Activated gamma-delta T cell treated with anti-CD3 and anti-CD28 coated beads, Interleukin-2, amount 50 U/mL, for 16 hours (primary cell): Measurements from ENCODE around the gene GABRB3.

Source experiments
- DNase-seq: peaks from one replicate; pipeline ENCODE4 v3.0.0-alpha.2; 2020; ENCODE audit warnings: low read depth

The GABRB3 gene

DNA sequence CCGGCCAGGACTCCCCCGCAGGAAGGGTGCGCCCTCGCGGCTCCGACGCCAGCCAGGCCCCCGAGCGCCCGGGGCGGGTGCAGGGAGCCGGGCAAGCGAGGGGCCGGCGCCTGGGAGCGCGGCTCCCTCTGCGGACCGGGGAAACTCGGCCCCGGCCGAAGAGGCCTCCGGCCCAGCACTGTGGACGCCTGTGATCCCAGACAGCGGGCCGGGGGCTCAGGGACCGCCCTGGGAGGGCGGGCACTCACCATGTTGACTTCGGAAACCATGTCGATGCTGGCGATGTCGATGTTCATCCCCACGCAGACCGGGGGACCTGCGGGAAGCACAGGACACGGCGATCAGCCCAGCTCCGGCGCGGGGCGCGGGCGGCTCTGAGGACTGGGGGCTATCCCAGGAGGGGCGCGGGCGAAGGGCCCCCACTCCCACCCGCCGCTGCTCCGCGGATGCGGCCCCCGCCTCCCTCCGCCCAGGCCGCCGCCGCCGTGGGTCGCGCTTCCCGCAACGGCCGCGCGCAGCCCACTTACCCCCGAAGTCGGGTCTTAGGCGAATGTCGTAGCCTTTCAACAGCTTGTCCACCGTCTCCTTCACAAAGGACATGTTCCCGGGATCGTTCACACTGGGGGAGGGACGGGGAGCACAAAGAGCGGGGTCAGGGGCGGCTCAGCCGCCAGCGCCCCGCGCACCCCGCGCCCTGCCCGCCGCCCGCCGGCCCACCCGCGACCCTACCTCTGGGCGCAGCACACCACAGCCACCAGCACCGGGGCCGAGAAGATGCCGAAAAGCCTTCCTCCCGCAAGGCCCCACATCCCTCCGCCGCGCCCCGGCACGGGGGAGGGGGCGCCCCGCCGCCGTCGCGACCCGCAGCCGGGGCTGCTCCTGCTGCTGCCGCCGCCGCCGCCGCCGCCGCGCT is at the start of gene GABRB3:
Gene GABRB3, minus strand, starts transcription at position 913 of the 913 bp plus-strand sequence.
- DNase-seq = no peak

GRCh38 chr15:26807517-26808427 is 34.9 kb upstream of the GABRB3 start:
- no peak for DNase-seq

- DNase-seq = no peak
Observed at GRCh38 chr15:26806574-26806973, 33.7 kb upstream of the GABRB3 start.

- DNase-seq = no peak
Observed at GRCh38 chr15:26806151-26806550, 33.3 kb upstream of the GABRB3 start.

GRCh38 chr15:26805470-26805869 is 32.6 kb upstream of the GABRB3 start:
- DNase-seq = no peak

DNA sequence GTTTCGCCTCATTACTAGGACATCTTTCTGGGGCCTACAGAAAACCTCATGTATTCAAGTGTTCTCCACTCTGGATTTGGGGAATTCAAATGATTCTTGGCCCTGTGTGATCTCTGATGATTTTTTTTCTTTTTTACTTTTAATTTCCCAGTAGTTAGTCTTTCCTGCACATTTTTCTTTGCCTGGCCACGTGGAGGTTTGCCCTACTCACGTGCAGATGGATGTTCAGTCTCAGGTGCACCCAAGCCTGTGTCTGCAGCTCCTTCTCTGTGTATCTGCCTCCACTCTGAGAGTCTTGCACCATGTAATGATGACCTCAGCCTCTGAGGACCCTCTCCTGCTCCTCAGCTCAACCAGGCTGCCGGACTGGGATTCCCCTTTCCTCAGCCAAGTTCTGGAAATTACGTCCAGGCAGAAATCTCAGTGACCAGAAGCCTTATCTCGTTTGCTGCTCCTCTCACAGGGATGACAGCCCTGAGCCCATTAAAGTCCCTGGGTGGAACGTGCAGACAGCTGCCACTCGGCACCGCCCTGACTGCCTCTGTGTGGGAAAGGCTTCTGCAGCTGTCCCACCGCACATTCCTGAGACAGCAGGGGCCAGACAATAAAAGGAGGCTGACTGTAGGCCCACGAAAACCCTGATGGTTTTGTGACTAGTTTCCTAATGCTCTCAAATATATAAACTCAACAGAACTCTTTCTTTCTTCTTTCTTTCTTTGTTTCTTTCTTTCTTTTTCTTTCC is 31.4 kb upstream of the GABRB3 start:
- no peak for DNase-seq

DNA sequence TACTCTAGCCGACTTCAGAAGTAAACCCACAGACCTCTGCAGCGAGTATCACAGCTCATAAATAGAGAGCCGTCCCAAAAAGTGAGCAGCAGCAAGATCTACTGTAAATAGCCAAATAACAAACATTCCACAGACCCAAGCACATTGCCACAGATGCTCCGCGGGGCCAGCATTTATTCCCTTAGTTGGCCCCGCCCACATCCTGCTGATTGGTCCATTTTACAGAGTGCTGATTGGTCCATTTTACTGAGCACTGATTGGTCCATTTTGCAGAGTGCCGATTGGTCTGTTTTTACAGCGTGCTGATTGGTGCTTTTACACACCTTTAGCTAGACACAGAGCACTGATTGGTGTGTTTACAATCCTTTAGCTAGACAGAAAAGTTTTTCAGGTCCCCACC is 17.3 kb upstream of the GABRB3 start:
- no peak for DNase-seq

DNA sequence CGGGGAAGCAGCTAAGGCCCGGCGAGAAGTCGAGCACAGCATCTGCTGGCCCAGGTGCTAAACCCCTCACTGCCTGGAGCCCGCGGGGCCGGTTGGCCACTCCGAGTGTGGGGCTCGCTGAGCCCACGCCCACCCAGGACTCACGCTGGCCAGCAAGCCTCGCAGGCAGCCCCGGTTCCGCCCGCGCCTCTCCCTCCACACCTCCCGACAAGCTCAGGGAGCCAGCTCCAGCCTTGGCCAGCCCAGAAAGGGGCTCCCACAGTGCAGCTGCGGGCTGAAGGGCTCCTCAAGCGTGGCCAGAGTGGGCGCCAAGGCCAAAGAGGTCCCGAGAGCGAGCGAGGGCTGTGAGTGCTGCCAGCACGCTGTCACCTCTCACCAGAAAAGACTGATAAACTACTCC is 8.9 kb upstream of the GABRB3 start:
- DNase-seq = no peak

DNA sequence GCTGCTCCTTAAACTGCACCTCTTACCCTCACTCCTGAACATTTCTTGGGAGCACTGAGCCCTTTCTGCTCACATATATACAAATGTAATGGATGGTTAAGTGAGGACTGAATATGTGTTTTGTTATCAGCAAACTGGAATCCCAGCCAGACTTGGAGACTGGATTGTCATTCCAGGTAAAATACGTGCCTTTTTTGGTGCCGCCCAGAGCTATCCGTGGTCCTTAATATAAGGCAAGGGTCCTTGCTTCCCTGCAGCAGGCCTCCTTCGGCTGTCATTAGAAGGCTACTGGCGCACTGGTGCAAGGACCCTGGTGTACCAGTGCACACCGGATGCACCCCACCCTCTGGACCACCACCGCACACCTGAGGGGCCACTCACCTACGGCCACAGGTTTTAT is 1.1 kb upstream of the GABRB3 start:
- no peak for DNase-seq

DNA sequence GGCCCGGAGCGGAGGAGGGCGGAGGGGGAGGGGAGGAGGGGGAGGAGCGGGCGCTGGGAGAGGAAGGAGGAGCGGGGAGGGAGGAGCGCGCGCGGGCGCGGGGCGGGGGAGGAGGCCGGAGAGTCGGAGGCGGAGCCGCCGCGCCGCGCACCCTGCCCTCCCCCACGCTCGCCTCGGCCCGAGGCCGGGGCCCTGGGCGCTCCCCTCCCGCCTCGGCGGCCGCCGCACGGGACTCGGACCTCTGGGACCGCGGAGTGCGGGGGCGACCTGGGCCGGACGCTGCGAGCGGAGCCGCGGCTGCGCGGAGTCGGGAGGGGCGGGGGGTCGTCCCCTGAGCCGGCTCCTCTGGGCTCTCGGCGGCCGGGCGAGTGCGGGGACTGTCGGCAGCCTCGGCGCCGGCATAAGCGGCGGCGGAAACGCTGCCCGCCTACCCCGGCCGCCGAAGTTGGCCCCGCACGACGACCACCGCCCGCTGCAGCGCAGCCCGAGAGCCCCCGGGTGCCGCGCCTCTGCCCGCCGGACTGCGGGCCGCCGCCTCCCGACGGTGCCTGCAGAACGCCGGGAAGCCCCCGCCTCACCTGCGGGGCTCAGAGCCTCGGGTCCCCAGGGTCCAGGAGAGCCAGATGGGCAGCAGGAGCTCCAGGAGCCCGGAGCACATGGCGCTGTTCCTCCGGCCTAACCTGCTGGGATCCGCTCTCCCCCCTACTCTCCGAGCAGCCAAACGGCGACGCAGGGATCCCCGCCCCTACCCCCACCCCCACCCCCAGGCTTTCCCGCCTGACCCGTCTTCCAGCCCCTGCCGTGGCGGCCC is 406 bp upstream of the GABRB3 start:
- DNase-seq = no peak

DNA sequence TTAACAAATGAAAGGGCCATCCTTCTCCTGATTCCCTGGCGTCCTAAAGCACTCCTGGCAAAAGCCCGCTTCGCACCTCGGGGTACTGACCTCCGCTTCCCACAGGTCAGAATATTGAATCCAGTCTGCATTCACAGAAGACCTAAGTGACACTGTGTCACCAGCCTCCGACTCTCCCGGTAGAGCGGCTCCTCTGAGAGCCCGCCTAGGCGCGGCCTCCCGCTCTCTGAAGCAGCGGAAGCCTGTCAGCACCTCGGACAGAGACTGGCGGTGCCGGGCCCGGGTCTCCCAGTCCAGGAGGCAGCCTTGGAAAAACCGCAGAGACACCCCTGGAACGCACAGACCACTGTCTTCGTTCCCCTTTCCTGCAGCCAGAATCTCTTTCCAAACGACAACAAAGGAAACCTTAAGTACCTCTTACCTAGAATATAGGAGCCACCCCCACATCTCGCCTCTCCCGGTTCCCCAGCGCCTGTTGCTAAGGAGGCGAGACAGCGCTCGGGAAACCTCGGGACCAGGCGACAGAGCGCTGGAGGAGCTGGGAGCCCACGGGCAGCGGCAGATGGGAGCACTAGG is 1.2 kb downstream of the GABRB3 start:
- DNase-seq = no peak

GRCh38 chr15:26771168-26771567 is 1.7 kb downstream of the GABRB3 start:
- no peak for DNase-seq

GRCh38 chr15:26767169-26767670 is 5.6 kb downstream of the GABRB3 start:
- no peak for DNase-seq

DNA sequence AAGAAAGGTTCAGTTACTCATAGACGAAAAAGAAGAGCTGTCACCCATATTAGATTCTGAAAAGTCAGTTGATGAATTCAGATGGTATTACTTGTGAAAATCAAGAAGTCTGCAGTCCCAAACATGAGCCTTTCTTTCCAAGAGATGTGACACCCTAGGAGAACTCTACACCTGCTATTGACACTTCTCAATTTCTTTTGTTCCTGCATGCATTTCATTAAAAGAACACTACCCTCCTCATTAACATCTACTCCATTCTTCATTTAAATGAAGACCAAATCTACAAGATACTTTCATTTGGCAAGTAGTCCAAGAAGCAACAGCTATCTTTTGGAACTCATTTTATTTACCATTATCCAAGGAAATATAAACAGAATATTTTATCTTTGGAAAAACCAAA is 6.6 kb downstream of the GABRB3 start:
- no peak for DNase-seq

GRCh38 chr15:26759986-26760385 is 12.9 kb downstream of the GABRB3 start:
- no peak for DNase-seq

GRCh38 chr15:26758079-26758478 is 14.8 kb downstream of the GABRB3 start:
- DNase-seq = no peak

- DNase-seq = no peak
Observed at GRCh38 chr15:26757141-26757540, 15.7 kb downstream of the GABRB3 start.

DNA sequence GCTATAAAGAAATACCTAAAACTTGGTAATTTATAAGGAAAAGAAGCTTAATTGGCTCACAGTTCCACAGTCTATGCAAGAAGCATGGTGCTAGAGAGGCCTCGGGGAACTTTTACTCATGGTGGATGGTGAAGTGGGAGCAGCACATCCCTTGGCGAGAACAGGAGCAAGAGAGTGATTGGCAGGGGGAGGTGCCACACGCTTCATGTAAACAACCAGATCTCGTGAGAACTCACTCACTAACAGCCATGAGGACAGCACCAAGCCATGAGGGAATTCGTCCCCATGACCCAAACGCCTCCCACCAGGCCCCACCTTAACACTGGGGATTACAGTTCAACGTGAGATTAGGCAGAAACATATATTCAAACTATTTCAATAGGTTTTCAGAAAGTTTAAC is 28.0 kb downstream of the GABRB3 start:
- DNase-seq = no peak

DNA sequence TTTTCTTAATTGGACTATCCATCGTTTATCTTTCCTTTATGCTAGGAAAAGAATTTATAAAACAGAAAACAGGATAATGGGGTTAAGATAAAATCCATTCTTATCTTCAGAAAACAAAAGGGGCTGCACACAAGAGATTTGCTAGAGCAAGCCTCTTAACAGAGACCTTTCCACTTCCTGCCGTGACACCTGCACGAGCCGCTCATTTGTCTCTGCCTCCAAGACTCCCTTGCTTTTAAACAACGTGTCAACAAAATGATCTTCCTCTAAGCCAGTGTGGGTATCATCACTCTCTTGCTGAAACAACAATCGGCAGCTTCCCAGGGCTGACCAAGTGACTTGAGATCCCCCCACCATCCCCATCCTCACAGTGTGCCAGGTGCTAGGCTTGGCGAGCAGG is 33.1 kb downstream of the GABRB3 start:
- no peak for DNase-seq

DNA sequence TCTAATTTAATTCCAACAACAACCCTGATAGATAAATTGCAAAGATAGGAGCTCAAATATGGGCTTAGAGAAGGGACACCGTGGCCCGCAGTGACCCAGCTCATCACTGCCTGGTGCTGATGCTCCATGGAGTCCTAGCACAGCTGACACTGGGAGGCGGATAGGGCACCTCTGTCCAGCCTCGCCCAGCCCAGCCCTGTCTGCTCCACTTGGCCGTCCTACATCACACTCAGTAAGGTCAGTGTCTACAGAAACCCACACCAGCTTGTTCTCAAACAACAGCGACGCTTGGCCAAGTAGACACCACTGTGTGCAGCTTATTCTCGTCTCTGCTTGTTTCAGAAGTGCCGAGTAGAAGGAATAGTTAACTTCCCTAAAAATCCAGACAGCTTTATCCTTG is 33.9 kb downstream of the GABRB3 start:
- no peak for DNase-seq
